ENCODE measurements around the gene ARHGAP26.

The ARHGAP26 gene

DNA sequence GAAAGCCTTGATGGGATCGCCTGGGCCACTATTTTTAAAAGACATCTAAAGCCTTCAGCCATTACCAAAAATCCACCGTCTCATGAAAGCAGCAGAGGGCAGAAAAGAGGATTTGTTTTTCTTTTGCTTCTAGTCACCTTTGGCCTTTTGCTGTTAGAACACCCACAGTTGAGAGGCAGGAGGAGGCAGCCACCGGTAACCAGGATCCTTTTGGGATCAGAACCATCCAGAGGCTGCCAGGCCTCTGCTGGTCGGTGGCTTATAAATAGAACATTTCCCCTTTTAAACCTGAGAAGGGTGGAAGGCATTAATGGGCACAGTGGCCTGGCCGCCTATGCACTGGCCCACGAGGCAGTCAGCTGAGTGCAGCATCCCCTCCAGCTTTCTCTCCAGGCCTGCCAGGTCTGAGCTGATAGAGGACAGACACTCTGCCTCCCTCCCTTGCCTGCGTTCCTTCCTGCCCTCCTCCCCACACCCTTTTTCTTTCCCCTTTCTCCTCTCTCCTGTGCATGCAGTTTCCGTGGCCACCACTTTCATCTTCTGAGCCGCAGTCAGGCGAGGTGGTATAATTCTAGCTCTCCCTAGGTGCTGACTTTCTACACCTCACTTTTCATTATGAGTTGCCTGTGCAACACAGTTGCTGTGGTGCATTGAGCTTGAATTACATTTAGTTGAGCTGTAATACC, 253.4 kb downstream of the ARHGAP26 start:
- TF ChIP-seq, protein P1, sequence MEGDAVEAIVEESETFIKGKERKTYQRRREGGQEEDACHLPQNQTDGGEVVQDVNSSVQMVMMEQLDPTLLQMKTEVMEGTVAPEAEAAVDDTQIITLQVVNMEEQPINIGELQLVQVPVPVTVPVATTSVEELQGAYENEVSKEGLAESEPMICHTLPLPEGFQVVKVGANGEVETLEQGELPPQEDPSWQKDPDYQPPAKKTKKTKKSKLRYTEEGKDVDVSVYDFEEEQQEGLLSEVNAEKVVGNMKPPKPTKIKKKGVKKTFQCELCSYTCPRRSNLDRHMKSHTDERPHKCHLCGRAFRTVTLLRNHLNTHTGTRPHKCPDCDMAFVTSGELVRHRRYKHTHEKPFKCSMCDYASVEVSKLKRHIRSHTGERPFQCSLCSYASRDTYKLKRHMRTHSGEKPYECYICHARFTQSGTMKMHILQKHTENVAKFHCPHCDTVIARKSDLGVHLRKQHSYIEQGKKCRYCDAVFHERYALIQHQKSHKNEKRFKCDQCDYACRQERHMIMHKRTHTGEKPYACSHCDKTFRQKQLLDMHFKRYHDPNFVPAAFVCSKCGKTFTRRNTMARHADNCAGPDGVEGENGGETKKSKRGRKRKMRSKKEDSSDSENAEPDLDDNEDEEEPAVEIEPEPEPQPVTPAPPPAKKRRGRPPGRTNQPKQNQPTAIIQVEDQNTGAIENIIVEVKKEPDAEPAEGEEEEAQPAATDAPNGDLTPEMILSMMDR (IDR thresholded peaks at IDR 0.05; ENCODE audit: extremely low read depth, insufficient read depth, missing control alignments) = peak; percentile 11
- in situ Hi-C loops (cut with MboI; ENCODE audit: low pct_unique_long_range_greater_than_20kb, low sequenced_read_pairs, unreplicated experiment) = loop anchor here (25.0 kb wide), 2 partner anchors 189 to 789 kb away; partner anchors contain the start of gene HMHB1
- no peak for DNase-seq (ENCODE audit: low spot score)

DNA sequence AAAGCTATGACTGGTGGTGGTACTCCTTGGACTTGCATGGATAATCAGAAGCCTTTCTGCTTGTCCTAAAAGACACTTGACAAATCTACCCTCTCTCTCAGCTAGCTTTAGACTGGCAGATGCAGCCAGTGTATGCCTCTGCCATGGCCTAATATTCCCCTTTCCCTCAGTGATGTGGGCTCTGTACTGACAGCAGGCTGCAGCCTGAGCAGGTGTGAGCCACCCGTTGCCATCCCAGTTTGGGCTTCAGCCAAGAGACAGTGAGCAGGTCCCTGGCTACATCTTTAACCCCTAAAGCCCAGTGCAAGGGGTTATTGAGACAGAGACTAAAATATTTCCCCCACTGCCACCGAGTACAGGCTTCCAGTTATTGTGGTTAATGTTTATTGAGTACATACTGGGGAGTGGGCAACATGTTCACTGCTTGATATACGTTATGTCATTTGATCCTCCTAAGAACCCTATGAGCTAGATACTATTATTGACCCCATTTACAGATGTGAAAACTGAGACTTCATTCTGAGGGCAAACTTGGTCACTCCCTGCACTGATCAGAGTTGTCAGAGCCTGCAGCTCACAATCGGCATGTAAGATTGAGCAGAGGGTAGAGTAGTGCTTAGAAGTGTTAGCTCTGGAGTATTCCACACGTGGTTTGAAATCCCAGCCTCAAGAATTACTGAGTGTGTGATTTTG, 254.2 kb downstream of the ARHGAP26 start:
- TF ChIP-seq, protein P1 (IDR thresholded peaks at IDR 0.05; ENCODE audit: extremely low read depth, insufficient read depth, missing control alignments) = no peak
- in situ Hi-C loops (cut with MboI; ENCODE audit: low pct_unique_long_range_greater_than_20kb, low sequenced_read_pairs, unreplicated experiment) = loop anchor here (25.0 kb wide), 2 partner anchors 188 to 788 kb away; partner anchors contain the start of gene HMHB1
- DNase-seq (ENCODE audit: low spot score) = no peak

DNA sequence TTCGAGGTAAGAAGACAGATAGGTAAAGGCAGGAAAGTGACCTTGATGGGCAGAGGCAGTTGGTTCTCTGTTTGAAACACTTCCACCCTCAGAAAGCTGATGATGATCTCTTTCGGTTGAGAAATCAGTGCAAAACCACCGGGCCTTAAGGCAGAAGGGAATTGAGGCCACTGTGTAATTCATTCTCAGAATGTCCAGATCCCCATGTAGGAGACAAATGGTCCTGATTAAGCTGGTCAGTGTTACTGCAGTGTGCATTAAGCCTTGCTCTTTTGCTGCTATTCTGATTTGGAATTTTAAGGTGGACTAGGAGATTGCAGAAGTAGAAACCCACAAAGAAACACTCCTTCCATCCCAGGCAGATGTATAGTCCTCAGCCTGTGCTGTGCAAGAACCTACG, 255.2 kb downstream of the ARHGAP26 start:
- in situ Hi-C loops (cut with MboI; ENCODE audit: low pct_unique_long_range_greater_than_20kb, low sequenced_read_pairs, unreplicated experiment) = no loop called here
- no peak for DNase-seq (ENCODE audit: low spot score)
- TF ChIP-seq, protein P1 (IDR thresholded peaks at IDR 0.05; ENCODE audit: extremely low read depth, insufficient read depth, missing control alignments) = no peak

DNA sequence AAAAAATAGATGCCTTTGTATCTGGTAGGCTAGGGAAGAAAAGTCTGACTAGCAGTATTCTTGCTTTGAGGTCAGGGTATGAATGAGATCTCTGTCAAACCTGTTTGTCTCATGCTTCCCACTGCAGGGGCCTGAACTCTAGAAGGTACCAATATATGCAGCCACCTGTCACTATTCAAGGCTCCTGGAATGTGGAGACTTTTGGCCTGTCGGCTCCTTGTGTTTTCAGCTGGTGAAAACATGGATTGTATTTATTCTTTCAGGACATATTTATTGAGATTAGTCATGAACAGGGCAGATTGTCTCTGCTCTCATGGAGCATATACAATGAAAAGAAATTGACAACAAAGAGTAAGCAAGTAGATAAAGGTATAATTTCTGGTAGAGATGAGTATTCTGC, 255.8 kb downstream of the ARHGAP26 start:
- in situ Hi-C loops (cut with MboI; ENCODE audit: low pct_unique_long_range_greater_than_20kb, low sequenced_read_pairs, unreplicated experiment) = no loop called here
- DNase-seq (ENCODE audit: low spot score) = no peak
- TF ChIP-seq, protein P1 (IDR thresholded peaks at IDR 0.05; ENCODE audit: extremely low read depth, insufficient read depth, missing control alignments) = no peak

DNA sequence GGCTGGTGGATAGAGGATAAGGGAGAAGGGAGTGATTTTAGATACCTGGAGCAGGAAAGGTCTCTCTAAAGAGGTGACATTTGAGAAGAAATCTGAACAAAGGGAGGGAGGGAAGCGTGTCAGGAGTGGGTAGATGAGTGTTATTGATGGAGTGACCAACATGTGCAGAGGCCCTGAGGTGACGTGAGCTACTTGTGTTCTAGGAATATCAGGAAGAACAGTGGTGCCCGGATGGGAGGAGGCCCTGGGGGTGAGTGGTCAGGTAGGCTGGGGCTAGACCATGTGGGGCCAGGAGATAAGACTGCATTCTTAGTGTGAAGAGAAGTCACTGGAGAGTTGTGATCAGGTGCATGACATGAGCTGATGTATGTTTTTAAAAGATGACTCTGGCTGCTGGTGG, 256.2 kb downstream of the ARHGAP26 start:
- TF ChIP-seq, protein P1 (IDR thresholded peaks at IDR 0.05; ENCODE audit: extremely low read depth, insufficient read depth, missing control alignments) = no peak
- in situ Hi-C loops (cut with MboI; ENCODE audit: low pct_unique_long_range_greater_than_20kb, low sequenced_read_pairs, unreplicated experiment) = no loop called here

DNA sequence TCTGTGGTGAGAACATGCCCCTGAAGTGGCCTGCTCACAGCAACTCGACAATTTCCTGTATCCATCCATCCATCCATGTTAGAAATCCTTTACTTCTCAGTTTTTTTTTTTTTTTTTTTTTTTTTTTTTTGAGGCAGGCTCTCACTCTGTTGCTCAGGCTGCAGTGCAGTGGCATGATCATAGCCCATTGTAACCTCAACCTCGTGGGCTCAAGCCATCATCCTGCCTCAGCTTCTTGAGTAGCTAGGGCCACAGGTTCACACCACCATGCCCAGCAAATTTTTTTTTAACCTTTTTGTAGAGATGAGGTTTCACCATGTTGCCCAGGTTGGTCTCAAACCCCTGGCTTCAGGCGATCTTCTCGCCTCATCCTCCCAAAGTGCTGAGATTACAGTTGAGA, 259.1 kb downstream of the ARHGAP26 start:
- TF ChIP-seq, protein P1 (IDR thresholded peaks at IDR 0.05; ENCODE audit: extremely low read depth, insufficient read depth, missing control alignments) = no peak
- in situ Hi-C loops (cut with MboI; ENCODE audit: low pct_unique_long_range_greater_than_20kb, low sequenced_read_pairs, unreplicated experiment) = no loop called here
- DNase-seq (ENCODE audit: low spot score) = no peak

More for the DNA sequence above, 256.2 kb downstream of the ARHGAP26 start:
- DNase-seq (ENCODE audit: low spot score) = no peak
